ENCODE measurements around the gene RNF175.

DNA sequence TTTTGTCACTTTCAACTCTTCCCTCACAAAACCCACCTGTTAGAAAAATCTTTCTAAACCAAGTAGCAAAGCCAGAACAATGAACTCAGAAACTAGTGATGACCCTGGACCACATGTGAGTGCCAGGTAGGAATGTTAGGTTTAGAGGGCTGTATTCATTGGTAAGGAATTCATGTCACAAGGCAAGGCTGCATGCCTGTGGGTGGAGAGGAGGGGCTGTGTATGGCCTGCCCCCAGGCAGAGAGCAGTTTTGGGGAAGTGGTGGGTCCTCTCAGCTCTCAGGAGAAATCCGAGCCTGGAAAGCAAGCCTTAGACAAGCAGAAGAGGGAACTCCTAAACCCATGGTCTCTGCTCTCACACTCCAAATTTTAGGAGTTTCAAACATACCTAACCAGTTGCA lies 2.4 kb downstream of the RNF175 start:
- no peak for TF ChIP-seq POLR2A (IDR thresholded peaks at IDR 0.05)
- TF ChIP-seq, protein P1, sequence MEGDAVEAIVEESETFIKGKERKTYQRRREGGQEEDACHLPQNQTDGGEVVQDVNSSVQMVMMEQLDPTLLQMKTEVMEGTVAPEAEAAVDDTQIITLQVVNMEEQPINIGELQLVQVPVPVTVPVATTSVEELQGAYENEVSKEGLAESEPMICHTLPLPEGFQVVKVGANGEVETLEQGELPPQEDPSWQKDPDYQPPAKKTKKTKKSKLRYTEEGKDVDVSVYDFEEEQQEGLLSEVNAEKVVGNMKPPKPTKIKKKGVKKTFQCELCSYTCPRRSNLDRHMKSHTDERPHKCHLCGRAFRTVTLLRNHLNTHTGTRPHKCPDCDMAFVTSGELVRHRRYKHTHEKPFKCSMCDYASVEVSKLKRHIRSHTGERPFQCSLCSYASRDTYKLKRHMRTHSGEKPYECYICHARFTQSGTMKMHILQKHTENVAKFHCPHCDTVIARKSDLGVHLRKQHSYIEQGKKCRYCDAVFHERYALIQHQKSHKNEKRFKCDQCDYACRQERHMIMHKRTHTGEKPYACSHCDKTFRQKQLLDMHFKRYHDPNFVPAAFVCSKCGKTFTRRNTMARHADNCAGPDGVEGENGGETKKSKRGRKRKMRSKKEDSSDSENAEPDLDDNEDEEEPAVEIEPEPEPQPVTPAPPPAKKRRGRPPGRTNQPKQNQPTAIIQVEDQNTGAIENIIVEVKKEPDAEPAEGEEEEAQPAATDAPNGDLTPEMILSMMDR (IDR thresholded peaks at IDR 0.05) = no peak
